ENCODE data around the gene CLMN. TPM values are rescaled to one million over a fixed set of nuclear protein-coding genes. Genes with fewer than 3 reads are reported as not detected.

The CLMN gene
- total and polyA plus RNA-seq, 2 of the 8 experiments (the other 6 are each of a cell fraction or from before 2014, with no cell fraction given): 1.6 to 8.2 TPM

DNA sequence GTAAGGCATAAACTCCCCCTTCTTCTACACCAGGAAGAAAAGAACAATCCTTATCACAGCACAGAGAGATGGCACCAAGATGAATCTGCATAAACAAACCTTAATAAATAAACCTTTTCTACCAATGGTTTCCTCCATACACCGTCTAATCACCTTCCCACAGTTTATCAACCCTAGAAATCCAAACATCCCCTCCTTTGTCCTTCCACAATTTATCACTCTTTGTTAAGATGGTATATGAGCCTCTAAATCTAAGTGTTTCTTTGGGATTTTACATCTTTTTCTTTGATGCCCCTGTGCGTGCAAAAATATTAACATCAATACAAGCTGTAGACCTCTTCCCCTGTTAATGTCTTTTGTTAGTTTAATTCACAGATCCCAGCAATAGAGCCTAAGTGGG, 174.9 kb downstream of the CLMN start:
- no peaks in the 10 kb centered on the region for H3K27me3 ChIP-seq (replicated peaks in 1 of 4; ENCODE audit: control insufficient read depth in 3 of 4, extremely low read depth in 1 of 4, insufficient read depth in 3 of 4, low read length in 3 of 4)
- H4K91ac ChIP-seq (replicated peaks; ENCODE audit: insufficient read length, low read length): no peak overlapping the region
- H2BK120ac ChIP-seq (replicated peaks; ENCODE audit: low read depth, low read length): no peak overlapping the region
- H3K79me1 ChIP-seq (ENCODE audit: low read depth, low read length): peaks cover 4% of the 10 kb centered on the region; the same call in 1 of the 2 replicates
- H4K8ac ChIP-seq (ENCODE audit: extremely low read depth, insufficient read depth, low read length): no peak overlapping the region
- no peak overlapping the region for H3K14ac ChIP-seq (ENCODE audit: insufficient read length)
- FAIRE-seq: no peak
- H4K20me1 ChIP-seq (replicated peaks in 1 of 2; ENCODE audit: control insufficient read depth in 1 of 2, insufficient read depth in 2 of 2, low read length in 2 of 2): peaks cover 2 to 4% of the 10 kb centered on the region in 2 experiments
- 88 to 100% methylated on average over 1 to 2 of the region's 2 CpGs for WGBS, 2 experiments (ENCODE audit: extremely low coverage in 1 of 2, insufficient coverage in 1 of 2, insufficient read length in 1 of 2, insufficient replicate concordance in 2 of 2, low coverage in 1 of 2, low lambda C conversion rate in 2 of 2, missing lambda C conversion rate in 1 of 2)
- H3K23me2 ChIP-seq (ENCODE audit: low read depth, low read length): no peaks in the 10 kb centered on the region
- CTCF ChIA-PET (ENCODE audit: partially characterized antibody): no interaction called here
- no peak overlapping the region for H3K18ac ChIP-seq (ENCODE audit: extremely low read depth, low read length)
- H3K9ac ChIP-seq (replicated peaks in 1 of 4; ENCODE audit: extremely low read depth in 1 of 4, low read depth in 3 of 4, low read length in 3 of 4): no peak overlapping the region
- no peak overlapping the region for H3K23ac ChIP-seq (ENCODE audit: insufficient read length)
- H2BK5ac ChIP-seq (ENCODE audit: low read depth, low read length): no peak overlapping the region
- H3K4me1 ChIP-seq (replicated peaks in 1 of 4; ENCODE audit: control insufficient read depth in 3 of 4, insufficient read depth in 4 of 4, low read length in 3 of 4): peaks cover 0 to 18% (median 12%) of the 10 kb centered on the region in 4 experiments; a peak in 6 of 7 replicates
- no peak overlapping the region for H2AFZ ChIP-seq (ENCODE audit: low read length)
- no peak overlapping the region for H2AK5ac ChIP-seq (ENCODE audit: low read depth, low read length)
- H3K4me2 ChIP-seq (ENCODE audit: insufficient read depth in 1 of 2, low read depth in 2 of 2, low read length in 2 of 2): no peak overlapping the region
- POLR2A ChIA-PET (ENCODE audit: partially characterized antibody): interaction anchor here (0.8 to 1.1 kb wide), 2 partner anchors 11 to 13 kb away, joined by 3 to 4 read pairs; no protein-coding TSS in a partner anchor
- H3K56ac ChIP-seq (replicated peaks; ENCODE audit: insufficient read length, low read depth, low read length): no peak overlapping the region
- H4K5ac ChIP-seq (ENCODE audit: insufficient read length, low read depth, low read length): no peak overlapping the region
- H2BK15ac ChIP-seq (ENCODE audit: low read length): no peak overlapping the region
- no peak overlapping the region for H2BK12ac ChIP-seq (ENCODE audit: low read depth, low read length)
- no peak overlapping the region for H3K4ac ChIP-seq (replicated peaks; ENCODE audit: insufficient read length, low read depth, low read length)
- H3K79me2 ChIP-seq (ENCODE audit: control insufficient read depth in 1 of 2, insufficient read depth in 2 of 2, low read length in 2 of 2): peaks cover 12 to 100% of the 10 kb centered on the region in 2 experiments
- H3K9me3 ChIP-seq (ENCODE audit: insufficient read depth in 2 of 2, low read depth in 1 of 2, low read length in 1 of 2): no peaks in the 10 kb centered on the region
- H3K27ac ChIP-seq (ENCODE audit: low read depth, low read length): no peak overlapping the region
- no peak overlapping the region for H3K4me3 ChIP-seq (ENCODE audit: extremely low read depth in 1 of 4, insufficient read depth in 2 of 4, low read depth in 3 of 4, low read length in 4 of 4)
- H2BK20ac ChIP-seq (ENCODE audit: low read length): no peak overlapping the region
- no peaks in the 10 kb centered on the region for H3K36me3 ChIP-seq (ENCODE audit: control insufficient read depth in 2 of 4, insufficient read depth in 4 of 4, low read length in 3 of 4)
- TF ChIP-seq SP1 (IDR thresholded peaks at IDR 0.05; ENCODE audit: low read depth, low read length) (no peak), CEBPB (IDR thresholded peaks at IDR 0.05; ENCODE audit: low read depth, low read length) (no peak), BRCA1 (IDR thresholded peaks at IDR 0.05; ENCODE audit: low read depth, low read length) (no peak), POLR2AphosphoS5 (IDR thresholded peaks at IDR 0.05; ENCODE audit: low read depth, low read length) (no peak), ASH2L (IDR thresholded peaks at IDR 0.05; ENCODE audit: low read length) (no peak)
- no peak for DNase-seq (ENCODE audit: low read depth in 1 of 2, low spot score in 2 of 2)

Measured in H1 (cell line).